CD4-positive, alpha-beta T cell (primary cell): ENCODE results near the gene TMSB4X. TPM values are rescaled to one million over a fixed set of nuclear protein-coding genes. Genes with fewer than 3 reads are reported as not detected.
A peak's percentile ranks its signal among the peaks of the same experiment; 100 is the strongest.

Experiments used
- ATAC-seq: fragments of 200-7000 bp; cut with Tn5 transposase; one replicate; pipeline ENCODE4 v1.10.0; 2022; ENCODE audit warnings: mild to moderate bottlenecking; ENCODE audit not compliant: poor library complexity
- CTCF ChIA-PET: fragments of 350-600 bp; sonication (Branson Sonifier 250); formaldehyde crosslinking; loops from one replicate; lab custom pipeline; 2021; ENCODE audit warnings: antibody characterized with exemption, inconsistent platforms; lab: Charles Lee
- POLR2A ChIA-PET: fragments of 350-600 bp; sonication (Branson Sonifier 250); formaldehyde crosslinking; loops from one replicate; lab custom pipeline; 2021; ENCODE audit warnings: antibody characterized with exemption, inconsistent platforms; lab: Charles Lee
- DNase-seq, 14 experiments: peaks; one replicate each; pipeline ENCODE4 v3.0.0-alpha.2; 2013 to 2020; ENCODE audit warnings: mixed read lengths in 2 of 14
- H3K27ac ChIP-seq, 2 donors: one replicate each; pipeline versions ENCODE4 v1.5.1 to v1.7.0; 2013; ENCODE audit warnings: low read length in 2 of 2, low read depth in 1 of 2, mild to moderate bottlenecking in 1 of 2
- H3K27me3 ChIP-seq, 2 experiments: 1 replicate in 1 of 2; 2 replicates in 1 of 2; pipeline versions ENCODE4 v1.6.1 to v1.7.0; 2013; ENCODE audit warnings: low read length in 2 of 2, control low read depth in 1 of 2, mild to moderate bottlenecking in 1 of 2, moderate library complexity in 1 of 2; ENCODE audit not compliant: insufficient read depth in 2 of 2, control insufficient read depth in 1 of 2
- H3K36me3 ChIP-seq: one replicate; pipeline ENCODE4 v1.6.1; 2013; ENCODE audit warnings: low read length, control low read depth; ENCODE audit not compliant: insufficient read depth
- H3K4me1 ChIP-seq: one replicate; pipeline ENCODE4 v1.6.1; 2013; ENCODE audit warnings: low read length, control low read depth; ENCODE audit not compliant: insufficient read depth
- H3K4me3 ChIP-seq: one replicate; pipeline ENCODE4 v1.5.1; 2013; ENCODE audit warnings: mild to moderate bottlenecking, low read length, moderate library complexity
- H3K9me3 ChIP-seq, 2 experiments: 1 replicate in 1 of 2; 2 replicates in 1 of 2; pipeline versions ENCODE4 v1.6.1 to v1.7.0; 2013; ENCODE audit warnings: low read length in 2 of 2, mild to moderate bottlenecking in 2 of 2, control low read depth in 1 of 2, moderate library complexity in 1 of 2; ENCODE audit not compliant: control insufficient read depth in 1 of 2, insufficient read depth in 1 of 2
- H3K27ac Mint-ChIP-seq: one replicate; pipeline ENCODE4 v1.8.0; 2020; ENCODE audit warnings: mixed read lengths
- H3K27me3 Mint-ChIP-seq: one replicate; pipeline ENCODE4 v1.8.0; 2021; ENCODE audit warnings: mixed read lengths
- H3K36me3 Mint-ChIP-seq: one replicate; pipeline ENCODE4 v1.8.0; 2021; ENCODE audit warnings: low read depth, mixed read lengths
- H3K4me1 Mint-ChIP-seq: one replicate; pipeline ENCODE4 v1.8.0; 2021; ENCODE audit warnings: low read depth, mixed read lengths
- H3K4me3 Mint-ChIP-seq: one replicate; pipeline ENCODE4 v1.8.0; 2020; ENCODE audit warnings: mild to moderate bottlenecking, mixed read lengths
- H3K9me3 Mint-ChIP-seq: one replicate; pipeline ENCODE4 v1.8.0; 2020; ENCODE audit warnings: mixed read lengths
- CTCF ChIP-seq: fragments of 200-600 bp; IDR thresholded peaks from one replicate; pipeline ENCODE4 v1.8.0; 2022; ENCODE audit warnings: antibody characterized with exemption, mild to moderate bottlenecking
- intact Hi-C, 2 experiments: fragments of 100-400 bp; cut with DNase I in 1 of 2; cut with micrococcal nuclease in 1 of 2; formaldehyde crosslinking; loops; one replicate each; pipeline versions ENCODE4 v1.15.1 to v1.9.0; 2023 to 2025; cut with DNase I, micrococcal nuclease
- total RNA-seq, 174 experiments: library from RNA in 2 of 174; stranded (reverse) in 2 of 174; gene quantifications; one replicate each; pipeline ENCODE4 v1.2.3 and lab custom pipeline; 2021 to 2026

The TMSB4X gene
- total RNA-seq, 2 experiments from 2014 or later = 2,621 to 2,738 TPM

GRCh38 chrX:12984603-12985319, 9.9 kb downstream of the TMSB4X start:
- TF ChIP-seq CTCF = no peak
- H3K4me3 ChIP-seq = peak overlapping the region; percentile 12
- peak in 10 of 14 experiments; percentile 35 to 80 (median 52) for DNase-seq
- Mint-ChIP-seq H3K9me3 (peaks cover 6% of the 10 kb centered on the region), H3K27me3 (no peaks in the 10 kb centered on the region), H3K27ac (peak overlapping the region; percentile 95), H3K4me3 (peak overlapping the region; percentile 82), H3K36me3 (peaks cover 11% of the 10 kb centered on the region), H3K4me1 (peaks cover 76% of the 10 kb centered on the region)
- CTCF ChIA-PET = interaction anchor here (0.6 to 3.1 kb wide), 5 partner anchors 10 to 108 kb away, joined by 3 to 19 read pairs (median 4); partner anchors contain the start of gene TMSB4X
- peak; percentile 77 for ATAC-seq
- H3K4me1 ChIP-seq = peaks cover 81% of the 10 kb centered on the region
- no peaks in the 10 kb centered on the region for H3K36me3 ChIP-seq
- H3K27ac ChIP-seq = peak overlapping the region; percentile 66 to 69
- intact Hi-C loops = loop anchor here in 1 of 2 experiments (5.0 kb wide), 1 partner anchor 33 kb away; no protein-coding TSS in a partner anchor
- no peaks in the 10 kb centered on the region for H3K27me3 ChIP-seq
- H3K9me3 ChIP-seq = no peaks in the 10 kb centered on the region
- POLR2A ChIA-PET = interaction anchor here (0.7 to 20.8 kb wide), 15 partner anchors 9 to 503 kb away, joined by 3 to 1205 read pairs (median 5); partner anchors contain the start of gene TMSB4X

- TF ChIP-seq CTCF = no peak
- peaks cover 6% of the 10 kb centered on the region for H3K9me3 Mint-ChIP-seq
- H3K27ac Mint-ChIP-seq = peak overlapping the region; percentile 95
- H3K36me3 ChIP-seq = no peaks in the 10 kb centered on the region
- H3K4me1 ChIP-seq = peaks cover 78% of the 10 kb centered on the region
- CTCF ChIA-PET = interaction anchor here (0.6 to 3.1 kb wide), 6 partner anchors 11 to 107 kb away, joined by 3 to 19 read pairs (median 4); partner anchors contain the start of gene TMSB4X
- peaks cover 72% of the 10 kb centered on the region for H3K4me1 Mint-ChIP-seq
- ATAC-seq (peak; percentile 1), DNase-seq (peak in 1 of 14 experiments; percentile 41)
- intact Hi-C loops = no loop called here
- peaks cover 11% of the 10 kb centered on the region for H3K36me3 Mint-ChIP-seq
- H3K27me3 Mint-ChIP-seq = no peaks in the 10 kb centered on the region
- no peak overlapping the region for H3K4me3 ChIP-seq
- peak overlapping the region; percentile 82 for H3K4me3 Mint-ChIP-seq
- H3K9me3 ChIP-seq = no peaks in the 10 kb centered on the region
- POLR2A ChIA-PET = interaction anchor here (0.7 to 20.8 kb wide), 13 partner anchors 10 to 503 kb away, joined by 3 to 1205 read pairs (median 7); partner anchors contain the start of gene TMSB4X
- peak overlapping the region; percentile 66 to 69 for H3K27ac ChIP-seq
- H3K27me3 ChIP-seq = no peaks in the 10 kb centered on the region
Observed at GRCh38 chrX:12985331-12985730, 10.4 kb downstream of the TMSB4X start.

- intact Hi-C loops = loop anchor here in 1 of 2 experiments (1.0 kb wide), 1 partner anchor 9 kb away; no protein-coding TSS in a partner anchor
- H3K27me3 Mint-ChIP-seq = no peaks in the 10 kb centered on the region
Observed at GRCh38 chrX:12986164-12986779, 11.4 kb downstream of the TMSB4X start.

More at GRCh38 chrX:12986164-12986779, 11.4 kb downstream of the TMSB4X start:
- no peak for TF ChIP-seq CTCF
- H3K36me3 ChIP-seq = no peaks in the 10 kb centered on the region
- CTCF ChIA-PET = interaction anchor here (0.9 to 3.1 kb wide), 3 partner anchors 13 to 106 kb away, joined by 3 to 19 read pairs (median 5); no protein-coding TSS in a partner anchor
- H3K4me1 Mint-ChIP-seq = peaks cover 71% of the 10 kb centered on the region
- peak overlapping the region; percentile 30 to 66 for H3K27ac ChIP-seq
- DNase-seq (no peak), ATAC-seq (no peak)
- H3K27ac Mint-ChIP-seq = peak overlapping the region; percentile 95
- H3K27me3 ChIP-seq = no peaks in the 10 kb centered on the region
- peak overlapping the region; percentile 52 for H3K4me3 Mint-ChIP-seq
- peaks cover 11% of the 10 kb centered on the region for H3K36me3 Mint-ChIP-seq
- H3K4me1 ChIP-seq = peaks cover 69% of the 10 kb centered on the region
- no peak overlapping the region for H3K4me3 ChIP-seq
- H3K9me3 Mint-ChIP-seq = peaks cover 6% of the 10 kb centered on the region
- POLR2A ChIA-PET = interaction anchor here (0.6 to 20.8 kb wide), 8 partner anchors 8 to 184 kb away, joined by 3 to 1205 read pairs (median 21); partner anchors contain the start of gene TMSB4X
- H3K9me3 ChIP-seq = no peaks in the 10 kb centered on the region
